Gastroesophageal sphincter (tissue), 4 donors: ENCODE data around the gene RFX3. TPM values are rescaled to one million over a fixed set of nuclear protein-coding genes. Genes with fewer than 3 reads are reported as not detected.

Experiments
- ATAC-seq: fragments of 150-250 bp; one replicate; pipeline ENCODE4 v1.9.1; 2016; ENCODE audit warnings: mild to moderate bottlenecking, moderate library complexity
- H3K27ac ChIP-seq, 4 donors: fragments of 200-600 bp; sonication (generic) in 3 of 4; 1 replicate in 3 of 4; 2 replicates in 1 of 4; pipeline ENCODE4 v1.5.1; 2016 to 2019
- H3K27me3 ChIP-seq: fragments of 200-600 bp; sonication (generic); one replicate; pipeline ENCODE4 v1.5.1; 2019
- H3K36me3 ChIP-seq, 2 donors: fragments of 200-600 bp; sonication (generic); one replicate each; pipeline ENCODE4 v1.5.1; 2019; ENCODE audit warnings: control low read depth in 1 of 2
- H3K4me1 ChIP-seq, 3 donors: fragments of 200-600 bp; sonication (generic); 1 replicate in 2 of 3; 2 replicates in 1 of 3; pipeline ENCODE4 v1.5.1; 2016 to 2019; ENCODE audit warnings: control low read depth in 2 of 3
- H3K4me3 ChIP-seq, 2 donors: fragments of 200-600 bp; sonication (generic); one replicate each; pipeline ENCODE4 v1.5.1; 2019; ENCODE audit warnings: mild to moderate bottlenecking in 1 of 2, moderate library complexity in 1 of 2
- H3K9me3 ChIP-seq, 3 donors: fragments of 200-600 bp; sonication (generic); one replicate each; pipeline ENCODE4 v1.5.1; 2017 to 2019; ENCODE audit warnings: control low read depth in 2 of 3
- EP300 ChIP-seq: sonication (generic); formaldehyde crosslinking; IDR thresholded peaks from one replicate; pipeline ENCODE4 v1.6.1; 2017; ENCODE audit warnings: antibody characterized with exemption, mild to moderate bottlenecking
- POLR2A ChIP-seq, 2 donors: fragments of 450-650 bp; IDR thresholded peaks; one replicate each; pipeline ENCODE4 v1.6.1; 2017; ENCODE audit warnings: antibody characterized with exemption in 2 of 2, mild to moderate bottlenecking in 2 of 2, moderate library complexity in 1 of 2
- POLR2AphosphoS5 ChIP-seq: sonication (generic); formaldehyde crosslinking; IDR thresholded peaks from one replicate; pipeline ENCODE4 v1.6.1; 2017; ENCODE audit warnings: antibody characterized with exemption
- WGBS, 2 donors: methylation state at CpG; one replicate each; pipeline ENCODE4 v1.1.5; 2018; ENCODE audit warnings: low coverage in 1 of 2; 5-methylcytosine and 5-hydroxymethylcytosine counted together
- total RNA-seq, 4 donors: library from RNA; depleted of rRNA; stranded (reverse); fragments of >200 nt; gene quantifications; one replicate each; pipeline ENCODE4 v1.1.0, GENCODE V29; 2016
- TF ChIP-seq, protein P1 (sequence below), 4 experiments: fragments of 200-600 bp in 2 of 4; fragments of 450-650 bp in 2 of 4; sonication (generic) in 1 of 4; IDR thresholded peaks; one replicate each; pipeline ENCODE4 v1.5.1; 2017 to 2019; ENCODE audit warnings: antibody characterized with exemption in 4 of 4, mild to moderate bottlenecking in 2 of 4, moderate library complexity in 2 of 4

Gene RFX3
- total RNA-seq, 4 donors from 2014 or later = 5.6 to 9.0 (median 7.7) TPM

DNA sequence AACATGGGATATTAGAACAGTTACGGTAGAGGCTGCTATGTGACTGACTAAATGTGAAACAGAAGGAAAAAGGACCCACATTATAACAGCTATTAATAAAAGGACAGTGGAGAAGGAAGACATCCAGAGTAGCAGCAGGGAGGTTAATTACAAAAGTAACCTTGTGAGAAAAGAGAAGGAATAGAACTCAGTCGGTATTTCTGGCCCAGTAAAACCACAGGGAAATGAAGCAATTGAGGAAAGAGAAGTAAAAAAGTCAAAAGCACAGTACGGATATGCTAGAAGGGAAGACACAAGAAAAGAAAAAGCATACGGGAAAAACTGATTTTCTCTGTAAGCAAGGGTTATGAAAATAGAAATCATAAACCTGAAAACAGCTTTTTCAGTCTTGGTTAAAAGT is 164.7 kb downstream of the RFX3 start:
- WGBS, 2 donors = 63 to 79% methylated on average over 4 of the region's 4 CpGs
- no peaks in the 10 kb centered on the region for H3K36me3 ChIP-seq
- no peak for TF ChIP-seq POLR2A (IDR thresholded peaks at IDR 0.05)
- TF ChIP-seq POLR2AphosphoS5 = no peak
- TF ChIP-seq EP300 = no peak
- no peaks in the 10 kb centered on the region for H3K27me3 ChIP-seq
- H3K4me3 ChIP-seq = no peak overlapping the region
- H3K27ac ChIP-seq = peak overlapping the region in 1 of 4 donors; percentile 26
- ATAC-seq = no peak
- peaks cover 0 to 27% (median 0%) of the 10 kb centered on the region in 3 donors for H3K4me1 ChIP-seq
- H3K9me3 ChIP-seq = no peaks in the 10 kb centered on the region

DNA sequence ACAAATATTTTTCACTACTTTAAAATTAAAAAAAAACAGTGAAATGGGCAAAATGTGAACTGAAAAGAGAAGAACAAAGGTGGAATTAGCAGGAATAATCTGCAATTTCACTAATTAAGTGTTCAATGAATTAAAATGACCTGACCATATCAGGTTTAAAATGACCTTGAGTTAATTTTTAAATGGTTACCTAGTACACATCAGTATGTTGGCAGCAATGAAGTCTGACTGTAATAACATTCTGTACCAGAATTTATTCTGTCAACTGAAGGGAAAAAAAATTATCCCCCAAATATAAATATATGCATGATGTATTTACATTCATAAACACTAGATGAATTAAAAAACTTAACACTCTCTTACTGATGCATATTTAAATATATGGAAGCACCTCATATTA is 165.6 kb downstream of the RFX3 start:
- no peaks in the 10 kb centered on the region for H3K36me3 ChIP-seq
- no peaks in the 10 kb centered on the region for H3K9me3 ChIP-seq
- ATAC-seq = no peak
- no peak overlapping the region for H3K27ac ChIP-seq
- peaks cover 0 to 27% (median 0%) of the 10 kb centered on the region in 3 donors for H3K4me1 ChIP-seq
- H3K4me3 ChIP-seq = no peak overlapping the region
- no peaks in the 10 kb centered on the region for H3K27me3 ChIP-seq
- TF ChIP-seq, protein P1, sequence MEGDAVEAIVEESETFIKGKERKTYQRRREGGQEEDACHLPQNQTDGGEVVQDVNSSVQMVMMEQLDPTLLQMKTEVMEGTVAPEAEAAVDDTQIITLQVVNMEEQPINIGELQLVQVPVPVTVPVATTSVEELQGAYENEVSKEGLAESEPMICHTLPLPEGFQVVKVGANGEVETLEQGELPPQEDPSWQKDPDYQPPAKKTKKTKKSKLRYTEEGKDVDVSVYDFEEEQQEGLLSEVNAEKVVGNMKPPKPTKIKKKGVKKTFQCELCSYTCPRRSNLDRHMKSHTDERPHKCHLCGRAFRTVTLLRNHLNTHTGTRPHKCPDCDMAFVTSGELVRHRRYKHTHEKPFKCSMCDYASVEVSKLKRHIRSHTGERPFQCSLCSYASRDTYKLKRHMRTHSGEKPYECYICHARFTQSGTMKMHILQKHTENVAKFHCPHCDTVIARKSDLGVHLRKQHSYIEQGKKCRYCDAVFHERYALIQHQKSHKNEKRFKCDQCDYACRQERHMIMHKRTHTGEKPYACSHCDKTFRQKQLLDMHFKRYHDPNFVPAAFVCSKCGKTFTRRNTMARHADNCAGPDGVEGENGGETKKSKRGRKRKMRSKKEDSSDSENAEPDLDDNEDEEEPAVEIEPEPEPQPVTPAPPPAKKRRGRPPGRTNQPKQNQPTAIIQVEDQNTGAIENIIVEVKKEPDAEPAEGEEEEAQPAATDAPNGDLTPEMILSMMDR (IDR thresholded peaks at IDR 0.05) = no peak
- TF ChIP-seq POLR2AphosphoS5 = no peak
- TF ChIP-seq POLR2A (IDR thresholded peaks at IDR 0.05) = no peak
- TF ChIP-seq EP300 = no peak

DNA sequence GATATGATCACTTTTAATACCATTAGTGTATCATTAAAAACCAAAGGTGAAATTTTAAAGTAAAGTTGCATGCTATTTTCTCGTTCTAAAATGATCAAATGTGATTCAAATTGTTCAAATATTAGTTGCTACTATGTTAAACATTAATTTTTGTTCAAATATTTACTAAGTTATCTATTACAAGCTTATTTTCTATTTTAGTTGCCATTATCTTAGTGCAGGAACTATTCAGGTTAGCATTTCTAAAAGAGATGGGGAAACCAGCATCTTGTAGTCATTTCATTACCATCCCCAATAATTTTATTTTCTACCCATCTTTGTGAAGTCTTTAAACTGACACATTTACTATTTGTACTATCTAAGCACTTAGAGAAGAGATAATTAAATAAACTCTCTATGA is 166.0 kb downstream of the RFX3 start:
- no peaks in the 10 kb centered on the region for H3K27me3 ChIP-seq
- H3K27ac ChIP-seq = no peak overlapping the region
- no peak for ATAC-seq
- 93 to 100% methylated on average over 1 of the region's 1 CpG for WGBS, 2 donors
- H3K4me1 ChIP-seq = peaks cover 0 to 27% (median 0%) of the 10 kb centered on the region in 3 donors
- H3K9me3 ChIP-seq = no peaks in the 10 kb centered on the region
- TF ChIP-seq EP300 (no peak), POLR2AphosphoS5 (no peak)
- H3K36me3 ChIP-seq = no peaks in the 10 kb centered on the region
- no peak overlapping the region for H3K4me3 ChIP-seq

DNA sequence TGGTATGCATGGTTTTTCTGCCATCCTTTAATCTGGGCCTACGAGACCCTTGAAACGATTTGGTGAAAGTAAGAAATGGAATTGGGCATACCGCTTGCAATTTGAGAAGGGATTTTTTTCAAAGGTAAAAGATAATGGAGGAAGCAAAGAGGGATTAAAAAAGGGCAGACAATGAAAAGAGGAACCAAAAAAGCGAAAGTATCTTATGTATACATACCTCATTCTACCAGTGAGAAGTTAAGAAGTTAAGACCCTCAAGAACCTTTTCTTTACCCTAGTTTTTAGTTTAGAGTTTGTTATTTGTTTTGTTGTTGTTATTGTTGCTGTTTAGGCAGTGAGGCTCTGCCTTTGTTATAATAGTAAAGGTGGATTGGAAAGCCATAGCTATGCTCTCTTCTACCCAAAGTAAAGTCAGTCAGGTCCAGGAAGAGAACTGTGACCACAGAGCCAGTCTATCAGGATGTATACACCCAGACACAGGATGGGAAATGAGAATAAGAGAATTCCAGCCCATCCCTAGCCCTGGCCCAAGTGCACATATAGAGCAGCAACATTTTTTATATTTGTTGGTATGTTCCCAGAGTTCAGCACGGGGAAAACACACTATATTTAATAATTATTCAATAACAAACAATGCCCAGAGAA is 166.6 kb downstream of the RFX3 start:
- H3K27ac ChIP-seq = no peak overlapping the region
- peaks cover 0 to 2% (median 0%) of the 10 kb centered on the region in 3 donors for H3K9me3 ChIP-seq
- no peaks in the 10 kb centered on the region for H3K27me3 ChIP-seq
- 92 to 97% methylated on average over 5 of the region's 5 CpGs for WGBS, 2 donors
- H3K4me3 ChIP-seq = no peak overlapping the region
- no peak for ATAC-seq
- H3K4me1 ChIP-seq = peaks cover 0 to 27% (median 0%) of the 10 kb centered on the region in 3 donors
- TF ChIP-seq POLR2A (IDR thresholded peaks at IDR 0.05) = no peak
- no peak for TF ChIP-seq EP300
- TF ChIP-seq POLR2AphosphoS5 = no peak
- TF ChIP-seq, protein P1 (IDR thresholded peaks at IDR 0.05) = no peak
- no peaks in the 10 kb centered on the region for H3K36me3 ChIP-seq

DNA sequence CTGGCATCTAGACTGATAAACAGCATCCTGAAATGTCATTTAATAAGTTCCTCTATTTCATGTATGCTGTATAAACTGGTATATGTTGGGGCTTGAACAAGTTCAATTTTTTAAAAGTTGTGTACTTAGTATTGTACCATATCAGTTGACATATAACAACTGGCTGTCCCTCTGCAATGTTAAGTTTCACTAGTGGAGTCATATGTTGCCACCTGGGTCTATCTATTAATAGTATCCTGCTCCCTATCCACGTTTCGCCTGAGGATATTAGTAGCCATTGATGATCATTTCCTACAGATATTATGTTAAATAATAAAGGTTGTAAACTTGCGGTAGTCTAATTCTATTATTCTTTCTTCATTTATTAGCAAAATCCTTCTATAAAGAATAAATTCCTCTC is 177.6 kb downstream of the RFX3 start:
- Histone ChIP-seq H3K36me3 (no peaks in the 10 kb centered on the region), H3K4me3 (no peak overlapping the region), H3K27ac (no peak overlapping the region), H3K9me3 (no peaks in the 10 kb centered on the region), H3K4me1 (no peaks in the 10 kb centered on the region), H3K27me3 (no peaks in the 10 kb centered on the region)
- WGBS, 2 donors = 76 to 100% methylated on average over 3 of the region's 3 CpGs
- no peak for ATAC-seq
- no peak for TF ChIP-seq POLR2AphosphoS5
- TF ChIP-seq, protein P1 (IDR thresholded peaks at IDR 0.05) = no peak
- no peak for TF ChIP-seq POLR2A (IDR thresholded peaks at IDR 0.05)

DNA sequence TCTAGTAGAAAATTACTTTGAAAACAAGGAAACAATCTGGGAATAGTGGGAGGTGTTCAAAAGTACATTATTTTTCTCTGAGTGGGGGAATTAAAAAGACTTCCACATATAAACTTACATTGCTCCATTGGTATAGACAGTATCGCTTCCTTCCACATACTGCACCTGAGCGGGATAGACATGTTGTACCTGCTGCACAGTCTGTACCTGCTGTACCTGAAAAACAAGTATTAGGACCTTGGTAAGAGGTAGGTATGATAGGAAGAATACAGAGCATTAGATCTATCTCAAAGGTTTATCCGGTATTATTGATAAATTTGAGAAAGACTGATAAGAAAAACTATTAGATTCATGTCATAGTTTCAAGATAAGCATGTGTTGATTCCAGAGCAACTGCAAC is 179.3 kb downstream of the RFX3 start:
- WGBS, 2 donors = 100% methylated on average over 3 of the region's 3 CpGs
- no peak for ATAC-seq
- H3K4me3 ChIP-seq = no peak overlapping the region

More for the DNA sequence above, 179.3 kb downstream of the RFX3 start:
- Histone ChIP-seq H3K36me3 (no peaks in the 10 kb centered on the region), H3K9me3 (no peaks in the 10 kb centered on the region), H3K27ac (no peak overlapping the region), H3K27me3 (no peaks in the 10 kb centered on the region), H3K4me1 (no peaks in the 10 kb centered on the region)
- TF ChIP-seq POLR2AphosphoS5 (no peak), POLR2A (IDR thresholded peaks at IDR 0.05) (no peak), EP300 (no peak)
- TF ChIP-seq, protein P1 (IDR thresholded peaks at IDR 0.05) = no peak
